NCI-H748 (cell line): Measurements from ENCODE around the gene KRTAP23-1.

Experiments
- DNase-seq: peaks from one replicate; lab custom pipeline; 2025; ENCODE audit not compliant: unreplicated experiment; lab: John Stamatoyannopoulos, UW

The KRTAP23-1 gene

DNA sequence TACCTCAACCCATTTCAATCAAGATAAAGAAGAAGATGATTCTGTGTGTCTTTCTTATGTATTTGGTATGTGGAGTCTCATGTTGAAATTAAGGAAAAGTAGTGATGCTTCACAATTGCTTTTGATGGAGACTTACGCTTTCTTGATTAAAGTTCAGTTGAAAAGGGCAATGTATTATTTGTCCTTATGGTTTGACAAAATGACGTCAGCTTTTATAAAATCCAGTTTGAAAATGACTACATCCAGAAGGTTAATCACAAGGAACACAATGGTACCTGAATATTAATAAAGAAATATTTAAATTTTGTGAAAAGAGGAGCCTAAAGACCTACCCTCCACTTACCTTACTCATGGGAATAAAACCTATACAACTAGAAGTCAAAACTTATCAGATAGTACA lies 32.7 kb downstream of the KRTAP23-1 start:
- no peak for DNase-seq

DNA sequence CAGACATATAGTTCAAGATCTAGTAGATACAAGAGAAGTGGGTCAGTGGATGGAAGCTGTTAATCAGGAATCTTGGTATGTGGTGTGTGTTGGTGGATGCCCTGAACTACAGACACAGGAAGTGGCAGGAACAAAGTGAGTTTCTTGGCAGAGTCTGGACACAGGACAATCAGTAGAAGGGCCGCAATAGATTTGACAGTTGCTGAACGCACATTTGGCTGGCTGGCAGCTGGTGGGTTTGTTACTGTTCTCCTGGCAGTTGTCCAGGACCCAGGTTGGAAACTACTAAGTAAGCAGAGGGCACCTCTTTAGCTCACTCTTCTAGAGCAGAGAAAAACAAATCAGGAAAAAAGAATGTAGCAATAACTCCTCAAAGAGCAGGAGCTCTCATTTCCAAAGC lies 41.5 kb downstream of the KRTAP23-1 start:
- DNase-seq, result no peak

- no peak for DNase-seq
Observed at GRCh38 chr21:30305136-30305535, 43.3 kb downstream of the KRTAP23-1 start.
